PC-3 (cell line): Measurements from ENCODE around the gene SLC39A5.

Experiments used
- EZH2 ChIP-seq: fragments of 300-600 bp; sonication (generic); IDR thresholded peaks from one replicate; pipeline ENCODE4 v1.6.1; 2017; ENCODE audit warnings: antibody characterized with exemption, mild to moderate bottlenecking, low read length; ENCODE audit not compliant: unreplicated experiment
- EZH2phosphoT487 ChIP-seq: fragments of 300-600 bp; sonication (generic); IDR thresholded peaks from 2 replicates; pipeline ENCODE4 v1.6.1; 2018; ENCODE audit warnings: mild to moderate bottlenecking, antibody characterized with exemption, low read length, borderline replicate concordance
- TF ChIP-seq, protein P1 (sequence below): fragments of 300-600 bp; sonication (generic); conservative IDR thresholded peaks from 2 replicates; pipeline ENCODE4 v1.5.1; 2017; ENCODE audit warnings: antibody characterized with exemption, low read depth, mild to moderate bottlenecking, low read length

GRCh38 chr12:56257071-56257470, 27.2 kb downstream of the SLC39A5 start:
- no peak for TF ChIP-seq EZH2
- TF ChIP-seq, protein P1, sequence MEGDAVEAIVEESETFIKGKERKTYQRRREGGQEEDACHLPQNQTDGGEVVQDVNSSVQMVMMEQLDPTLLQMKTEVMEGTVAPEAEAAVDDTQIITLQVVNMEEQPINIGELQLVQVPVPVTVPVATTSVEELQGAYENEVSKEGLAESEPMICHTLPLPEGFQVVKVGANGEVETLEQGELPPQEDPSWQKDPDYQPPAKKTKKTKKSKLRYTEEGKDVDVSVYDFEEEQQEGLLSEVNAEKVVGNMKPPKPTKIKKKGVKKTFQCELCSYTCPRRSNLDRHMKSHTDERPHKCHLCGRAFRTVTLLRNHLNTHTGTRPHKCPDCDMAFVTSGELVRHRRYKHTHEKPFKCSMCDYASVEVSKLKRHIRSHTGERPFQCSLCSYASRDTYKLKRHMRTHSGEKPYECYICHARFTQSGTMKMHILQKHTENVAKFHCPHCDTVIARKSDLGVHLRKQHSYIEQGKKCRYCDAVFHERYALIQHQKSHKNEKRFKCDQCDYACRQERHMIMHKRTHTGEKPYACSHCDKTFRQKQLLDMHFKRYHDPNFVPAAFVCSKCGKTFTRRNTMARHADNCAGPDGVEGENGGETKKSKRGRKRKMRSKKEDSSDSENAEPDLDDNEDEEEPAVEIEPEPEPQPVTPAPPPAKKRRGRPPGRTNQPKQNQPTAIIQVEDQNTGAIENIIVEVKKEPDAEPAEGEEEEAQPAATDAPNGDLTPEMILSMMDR = no peak
- TF ChIP-seq EZH2phosphoT487 = no peak
